NOMO-1 (cell line): ENCODE measurements around the gene COG7.
"Not testable (repeated sequence)": the region's sequence is repeated elsewhere in the genome, so short reads cannot be mapped to it uniquely, and the experiment has no call there.

Source experiments
- DNase-seq, 2 experiments: peaks; one replicate each; lab custom pipeline; 2025; ENCODE audit not compliant: unreplicated experiment in 2 of 2; lab: John Stamatoyannopoulos, UW

The COG7 gene

GRCh38 chr16:23388786-23389185 lies 64.2 kb downstream of the COG7 start:
- DNase-seq = no peak

- DNase-seq = no peak
These were observed 65.3 kb downstream of the COG7 start for GRCh38 chr16:23387666-23388065.

GRCh38 chr16:23385441-23385840 lies 67.5 kb downstream of the COG7 start:
- DNase-seq = no peak

- DNase-seq = no peak
These were observed 68.1 kb downstream of the COG7 start for GRCh38 chr16:23384878-23385277.

GRCh38 chr16:23383881-23384280 lies 69.1 kb downstream of the COG7 start:
- DNase-seq = no peak

- no peak for DNase-seq
These were observed 70.7 kb downstream of the COG7 start for GRCh38 chr16:23382279-23382678.

GRCh38 chr16:23381702-23382101 lies 71.3 kb downstream of the COG7 start:
- not testable (repeated sequence) for DNase-seq

GRCh38 chr16:23380501-23380951 lies 72.5 kb downstream of the COG7 start:
- no peak for DNase-seq

- no peak for DNase-seq
These were observed 73.3 kb downstream of the COG7 start for GRCh38 chr16:23379707-23380106.

- no peak for DNase-seq
These were observed 74.1 kb downstream of the COG7 start for GRCh38 chr16:23378921-23379320.

GRCh38 chr16:23378256-23378655 lies 74.7 kb downstream of the COG7 start:
- no peak for DNase-seq

- no peak for DNase-seq
These were observed 75.7 kb downstream of the COG7 start for GRCh38 chr16:23377071-23377931.

GRCh38 chr16:23375643-23376042 lies 77.3 kb downstream of the COG7 start:
- no peak for DNase-seq

- no peak for DNase-seq
These were observed 78.1 kb downstream of the COG7 start for GRCh38 chr16:23374721-23375510.

- DNase-seq = no peak
These were observed 79.4 kb downstream of the COG7 start for GRCh38 chr16:23373436-23374219.

- DNase-seq = no peak
These were observed 81.6 kb downstream of the COG7 start for GRCh38 chr16:23371368-23371767.

GRCh38 chr16:23369416-23369815 lies 83.6 kb downstream of the COG7 start:
- DNase-seq = no peak

GRCh38 chr16:23368469-23368868 lies 84.5 kb downstream of the COG7 start:
- DNase-seq = no peak

- DNase-seq = no peak
These were observed 85.0 kb downstream of the COG7 start for GRCh38 chr16:23367988-23368387.

GRCh38 chr16:23367564-23367963 lies 85.4 kb downstream of the COG7 start:
- DNase-seq = no peak

GRCh38 chr16:23366341-23366740 lies 86.6 kb downstream of the COG7 start:
- DNase-seq = not testable (repeated sequence)
